OCI-LY1 (cell line): ENCODE measurements around the gene HACL1.

ENCODE experiments used
- CTCF ChIP-seq: fragments of 200-600 bp; sonication (generic), shearing (Covaris generic); IDR thresholded peaks from 2 replicates; pipeline ENCODE4 v1.5.1; 2017; ENCODE audit warnings: mild to moderate bottlenecking, antibody characterized with exemption, low read length, moderate library complexity, mixed read lengths
- EZH2 ChIP-seq: fragments of 200-600 bp; sonication (generic), shearing (Covaris generic); IDR thresholded peaks from 2 replicates; pipeline ENCODE4 v1.8.0; 2017; ENCODE audit warnings: borderline replicate concordance, mixed run types, mild to moderate bottlenecking, antibody characterized with exemption, low read length, moderate library complexity, mixed read lengths

GRCh38 chr3:15553749-15554148, 47.6 kb downstream of the HACL1 start:
- TF ChIP-seq CTCF: no peak
- no peak for TF ChIP-seq EZH2
